ENCODE results near the gene RASGRP3. TPM values are rescaled to one million over a fixed set of nuclear protein-coding genes. Genes with fewer than 3 reads are reported as not detected.

The RASGRP3 gene
- total and polyA plus RNA-seq, 7 experiments from 2014 or later, result 1.4 to 14.2 (median 3.1) TPM

DNA sequence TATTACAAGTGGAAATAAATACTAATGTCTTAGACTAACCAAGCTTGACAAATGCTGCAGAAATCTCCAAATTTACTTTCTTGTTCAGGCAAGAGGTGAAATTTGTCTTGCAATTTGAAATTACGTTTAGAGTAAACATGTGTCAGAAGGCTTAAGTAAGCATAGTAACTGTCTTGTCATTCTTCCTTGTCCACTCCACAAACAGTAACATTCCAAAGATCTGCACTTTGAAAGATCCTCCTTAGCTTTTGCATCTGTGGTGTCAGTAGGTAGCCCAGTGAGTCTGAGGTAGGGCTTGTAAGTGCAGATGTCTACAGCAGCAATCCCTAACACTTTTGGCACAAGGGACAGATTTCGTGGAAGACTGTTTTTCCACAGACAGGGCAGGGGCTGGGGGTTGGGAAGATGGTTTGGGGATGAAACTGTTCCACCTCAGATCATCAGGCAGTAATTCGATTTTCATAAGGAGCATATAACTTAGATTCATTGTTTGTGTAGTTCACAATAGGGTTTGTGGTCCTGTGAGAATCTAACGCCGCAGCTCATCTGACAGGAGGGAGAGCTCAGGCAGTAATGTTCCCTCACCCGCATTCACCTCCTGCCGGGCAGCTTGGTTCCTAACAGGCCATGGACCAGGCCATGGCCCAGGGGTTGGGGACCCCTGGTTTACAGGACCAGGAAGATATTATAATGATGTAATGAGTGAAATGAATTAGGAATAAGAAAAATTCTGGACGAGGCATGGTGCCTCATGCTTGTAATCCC, 18.6 kb downstream of the RASGRP3 start:
- Histone ChIP-seq H3K36me3 (ENCODE audit: control insufficient read depth in 2 of 3, insufficient read depth in 3 of 3, low read length in 3 of 3) (no peaks in the 10 kb centered on the region), H3K4me1 (ENCODE audit: control insufficient read depth in 2 of 2, insufficient read depth in 2 of 2, low read length in 2 of 2) (peaks cover 0 to 26% of the 10 kb centered on the region in 2 donors), H3K27me3 (ENCODE audit: control insufficient read depth in 2 of 2, insufficient read depth in 2 of 2, low read length in 2 of 2) (no peaks in the 10 kb centered on the region), H3K27ac (ENCODE audit: low read depth, low read length) (no peak overlapping the region), H3K4me3 (ENCODE audit: low read length) (no peak overlapping the region), H3K9me3 (ENCODE audit: control insufficient read depth in 2 of 3, low read length in 3 of 3) (no peaks in the 10 kb centered on the region)
- H3K4me3 Mint-ChIP-seq, result no peak overlapping the region
- DNase-seq (no peak), ATAC-seq (no peak)
- peaks cover 0 to 47% (median 18%) of the 10 kb centered on the region in 7 donors for H3K4me1 Mint-ChIP-seq
- ChIA-PET CTCF (no interaction called here), POLR2A (no interaction called here)
- peaks cover 0 to 4% (median 0%) of the 10 kb centered on the region in 5 donors for H3K27me3 Mint-ChIP-seq
- H3K9me3 Mint-ChIP-seq, result peaks cover 0 to 6% (median 0%) of the 10 kb centered on the region in 11 donors
- peak overlapping the region in 1 of 9 donors; percentile 21 for H3K27ac Mint-ChIP-seq
- peaks cover 0 to 29% (median 0%) of the 10 kb centered on the region in 5 donors for H3K36me3 Mint-ChIP-seq
- intact Hi-C loops (cut with micrococcal nuclease), result loop anchor here in 1 of 2 donors (2.0 kb wide), 1 partner anchor 16 kb away; no protein-coding TSS in a partner anchor

DNA sequence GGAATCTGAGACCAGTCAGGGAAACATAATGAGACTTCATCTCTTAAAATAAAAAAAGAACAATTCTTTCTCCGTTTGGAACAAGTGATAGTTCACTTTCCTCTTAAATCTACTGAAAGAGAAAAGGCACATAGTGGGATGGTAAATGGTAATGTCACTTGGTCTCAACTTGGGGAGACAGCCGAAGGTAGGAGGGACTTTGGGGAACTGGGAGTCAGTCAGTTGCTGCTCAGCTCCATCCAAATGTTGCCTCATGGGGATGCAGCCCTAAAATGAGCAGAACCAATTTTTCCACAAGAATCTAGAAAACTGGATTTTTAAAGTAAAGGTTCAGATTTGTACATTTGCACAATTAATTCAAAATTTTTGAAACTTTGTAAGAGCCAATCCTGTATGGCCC, 19.2 kb downstream of the RASGRP3 start:
- Mint-ChIP-seq H3K4me3 (no peak overlapping the region), H3K9me3 (peaks cover 0 to 9% (median 0%) of the 10 kb centered on the region in 11 donors), H3K4me1 (peaks cover 0 to 43% (median 18%) of the 10 kb centered on the region in 7 donors), H3K36me3 (peaks cover 0 to 26% (median 0%) of the 10 kb centered on the region in 5 donors), H3K27me3 (peaks cover 0 to 5% (median 0%) of the 10 kb centered on the region in 5 donors), H3K27ac (peak overlapping the region in 1 of 9 donors; percentile 21)
- no peaks in the 10 kb centered on the region for H3K27me3 ChIP-seq (ENCODE audit: control insufficient read depth in 2 of 2, insufficient read depth in 2 of 2, low read length in 2 of 2)
- no peak for DNase-seq
- no peaks in the 10 kb centered on the region for H3K36me3 ChIP-seq (ENCODE audit: control insufficient read depth in 2 of 3, insufficient read depth in 3 of 3, low read length in 3 of 3)
- intact Hi-C loops (cut with micrococcal nuclease), result loop anchor here in 1 of 2 donors (2.0 kb wide), 1 partner anchor 15 kb away; no protein-coding TSS in a partner anchor
- ChIA-PET CTCF (no interaction called here), POLR2A (interaction anchor here (1.5 kb wide), 1 partner anchor 18 kb away, joined by 5 read pairs; no protein-coding TSS in a partner anchor)
- ATAC-seq, result no peak
- peaks cover 0 to 26% of the 10 kb centered on the region in 2 donors for H3K4me1 ChIP-seq (ENCODE audit: control insufficient read depth in 2 of 2, insufficient read depth in 2 of 2, low read length in 2 of 2)
- no peaks in the 10 kb centered on the region for H3K9me3 ChIP-seq (ENCODE audit: control insufficient read depth in 2 of 3, low read length in 3 of 3)
- no peak overlapping the region for H3K27ac ChIP-seq (ENCODE audit: low read depth, low read length)
- no peak overlapping the region for H3K4me3 ChIP-seq (ENCODE audit: low read length)

DNA sequence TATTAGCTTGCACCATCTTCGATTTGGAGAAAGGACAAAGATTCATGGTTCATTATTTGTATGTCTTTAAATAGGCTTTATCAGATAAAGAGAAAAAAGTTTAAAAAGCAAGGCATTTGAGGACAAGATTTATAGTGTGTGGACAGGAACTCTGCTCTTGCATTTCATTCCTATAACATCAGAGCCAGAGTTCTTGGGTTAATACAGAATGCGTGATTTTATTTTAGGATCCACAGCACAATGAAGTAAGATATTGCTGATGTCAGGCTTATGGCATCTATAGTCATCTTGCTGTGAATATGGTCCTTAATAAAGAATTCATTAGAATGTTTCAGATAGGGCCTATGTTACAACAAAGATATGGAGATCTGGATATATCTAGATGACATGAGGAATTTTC, 19.7 kb downstream of the RASGRP3 start:
- intact Hi-C loops (cut with micrococcal nuclease), result no loop called here
- Mint-ChIP-seq H3K36me3 (peaks cover 0 to 28% (median 0%) of the 10 kb centered on the region in 5 donors), H3K4me1 (peaks cover 0 to 43% (median 18%) of the 10 kb centered on the region in 7 donors)

DNA sequence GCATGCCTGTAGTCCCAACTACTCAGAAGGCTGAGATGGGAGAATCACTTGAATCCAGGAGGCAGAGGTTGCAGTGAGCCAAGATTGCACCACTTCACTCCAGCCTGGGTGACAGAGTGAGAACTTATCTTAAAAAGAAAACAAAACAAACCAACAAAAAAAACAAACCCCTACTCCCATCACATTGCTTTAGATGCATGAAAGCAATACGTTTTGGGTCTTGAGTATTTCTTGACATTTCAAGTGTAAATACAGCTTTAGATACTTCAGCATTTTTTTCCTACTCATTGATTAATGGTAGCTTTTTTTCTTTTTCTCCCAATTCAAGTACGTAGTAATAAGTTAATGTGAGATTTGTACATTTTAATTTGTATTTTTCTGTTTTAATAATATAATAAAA, 20.3 kb downstream of the RASGRP3 start:
- POLR2A ChIA-PET, result interaction anchor here (0.6 to 1.5 kb wide), 2 partner anchors 19 to 1310 kb away, joined by 3 to 5 read pairs; no protein-coding TSS in a partner anchor
- no peak overlapping the region for H3K4me3 ChIP-seq (ENCODE audit: low read length)
- peaks cover 0 to 9% (median 0%) of the 10 kb centered on the region in 11 donors for H3K9me3 Mint-ChIP-seq
- H3K36me3 ChIP-seq (ENCODE audit: control insufficient read depth in 2 of 3, insufficient read depth in 3 of 3, low read length in 3 of 3), result no peaks in the 10 kb centered on the region
- H3K27me3 Mint-ChIP-seq, result peaks cover 0 to 5% (median 0%) of the 10 kb centered on the region in 5 donors
- CTCF ChIA-PET, result no interaction called here
- peaks cover 0 to 26% of the 10 kb centered on the region in 2 donors for H3K4me1 ChIP-seq (ENCODE audit: control insufficient read depth in 2 of 2, insufficient read depth in 2 of 2, low read length in 2 of 2)
- intact Hi-C loops (cut with micrococcal nuclease), result loop anchor here in 1 of 2 donors (1.0 kb wide), 3 partner anchors 20 to 87 kb away; partner anchors contain the start of gene RASGRP3
- H3K27me3 ChIP-seq (ENCODE audit: control insufficient read depth in 2 of 2, insufficient read depth in 2 of 2, low read length in 2 of 2), result no peaks in the 10 kb centered on the region
- DNase-seq (no peak), ATAC-seq (no peak)
- peak overlapping the region in 1 of 10 donors; percentile 53 for H3K4me3 Mint-ChIP-seq
- H3K4me1 Mint-ChIP-seq, result peaks cover 0 to 42% (median 18%) of the 10 kb centered on the region in 7 donors
- H3K27ac Mint-ChIP-seq, result peak overlapping the region in 1 of 9 donors; percentile 20
- no peaks in the 10 kb centered on the region for H3K9me3 ChIP-seq (ENCODE audit: control insufficient read depth in 2 of 3, low read length in 3 of 3)
- peaks cover 0 to 27% (median 0%) of the 10 kb centered on the region in 5 donors for H3K36me3 Mint-ChIP-seq
- no peak overlapping the region for H3K27ac ChIP-seq (ENCODE audit: low read depth, low read length)

More for the DNA sequence above, 19.7 kb downstream of the RASGRP3 start:
- H3K4me3 ChIP-seq (ENCODE audit: low read length), result no peak overlapping the region
- H3K27me3 Mint-ChIP-seq, result peaks cover 0 to 5% (median 0%) of the 10 kb centered on the region in 5 donors
- H3K27me3 ChIP-seq (ENCODE audit: control insufficient read depth in 2 of 2, insufficient read depth in 2 of 2, low read length in 2 of 2), result no peaks in the 10 kb centered on the region
- ATAC-seq, result no peak
- peak overlapping the region in 1 of 9 donors; percentile 20 for H3K27ac Mint-ChIP-seq
- ChIA-PET POLR2A (interaction anchor here (1.5 kb wide), 1 partner anchor 19 kb away, joined by 5 read pairs; no protein-coding TSS in a partner anchor), CTCF (no interaction called here)
- peak overlapping the region in 1 of 10 donors; percentile 53 for H3K4me3 Mint-ChIP-seq
- no peaks in the 10 kb centered on the region for H3K9me3 ChIP-seq (ENCODE audit: control insufficient read depth in 2 of 3, low read length in 3 of 3)
- H3K36me3 ChIP-seq (ENCODE audit: control insufficient read depth in 2 of 3, insufficient read depth in 3 of 3, low read length in 3 of 3), result no peaks in the 10 kb centered on the region
- DNase-seq, result no peak
- no peak overlapping the region for H3K27ac ChIP-seq (ENCODE audit: low read depth, low read length)
- H3K9me3 Mint-ChIP-seq, result peaks cover 0 to 9% (median 0%) of the 10 kb centered on the region in 11 donors
- H3K4me1 ChIP-seq (ENCODE audit: control insufficient read depth in 2 of 2, insufficient read depth in 2 of 2, low read length in 2 of 2), result peaks cover 0 to 26% of the 10 kb centered on the region in 2 donors

DNA sequence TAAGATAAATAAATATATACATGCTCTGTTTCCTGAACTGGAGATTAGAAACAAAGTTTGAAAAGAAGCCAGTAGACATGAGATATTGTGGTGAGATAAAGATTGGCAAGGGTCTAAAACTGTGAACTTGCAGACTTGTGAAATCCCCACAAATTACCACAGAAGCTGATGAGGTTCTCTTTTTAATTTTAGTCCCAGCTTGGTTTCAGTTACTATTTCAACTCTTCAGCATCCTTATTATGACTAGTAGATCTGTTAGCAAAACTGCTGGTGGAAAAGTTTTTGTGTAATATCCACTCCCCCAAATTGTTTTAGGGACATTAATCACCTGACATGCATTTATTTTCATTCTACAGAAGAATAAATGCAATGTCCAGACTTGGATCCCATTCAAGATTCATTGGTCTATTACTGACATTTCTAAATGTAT, 20.8 kb downstream of the RASGRP3 start:
- Histone ChIP-seq H3K4me1 (ENCODE audit: control insufficient read depth in 2 of 2, insufficient read depth in 2 of 2, low read length in 2 of 2) (peaks cover 0 to 26% of the 10 kb centered on the region in 2 donors), H3K36me3 (ENCODE audit: control insufficient read depth in 2 of 3, insufficient read depth in 3 of 3, low read length in 3 of 3) (no peaks in the 10 kb centered on the region), H3K4me3 (ENCODE audit: low read length) (no peak overlapping the region), H3K27me3 (ENCODE audit: control insufficient read depth in 2 of 2, insufficient read depth in 2 of 2, low read length in 2 of 2) (no peaks in the 10 kb centered on the region), H3K27ac (ENCODE audit: low read depth, low read length) (no peak overlapping the region), H3K9me3 (ENCODE audit: control insufficient read depth in 2 of 3, low read length in 3 of 3) (no peaks in the 10 kb centered on the region)
- peaks cover 0 to 28% (median 0%) of the 10 kb centered on the region in 5 donors for H3K36me3 Mint-ChIP-seq
- H3K4me3 Mint-ChIP-seq, result peak overlapping the region in 2 of 10 donors; percentile 2 to 58
- intact Hi-C loops (cut with micrococcal nuclease), result loop anchor here in 1 of 2 donors (1.0 kb wide), 3 partner anchors 21 to 86 kb away; partner anchors contain the start of gene RASGRP3
- H3K4me1 Mint-ChIP-seq, result peaks cover 0 to 43% (median 18%) of the 10 kb centered on the region in 7 donors
- POLR2A ChIA-PET, result interaction anchor here (0.6 to 1.5 kb wide), 2 partner anchors 20 to 1311 kb away, joined by 3 to 5 read pairs; no protein-coding TSS in a partner anchor
- CTCF ChIA-PET, result no interaction called here
- H3K27me3 Mint-ChIP-seq, result peaks cover 0 to 5% (median 0%) of the 10 kb centered on the region in 5 donors
- ATAC-seq (peak; percentile 71), DNase-seq (no peak)
- H3K9me3 Mint-ChIP-seq, result peaks cover 0 to 9% (median 0%) of the 10 kb centered on the region in 11 donors
- H3K27ac Mint-ChIP-seq, result peak overlapping the region in 1 of 9 donors; percentile 47

DNA sequence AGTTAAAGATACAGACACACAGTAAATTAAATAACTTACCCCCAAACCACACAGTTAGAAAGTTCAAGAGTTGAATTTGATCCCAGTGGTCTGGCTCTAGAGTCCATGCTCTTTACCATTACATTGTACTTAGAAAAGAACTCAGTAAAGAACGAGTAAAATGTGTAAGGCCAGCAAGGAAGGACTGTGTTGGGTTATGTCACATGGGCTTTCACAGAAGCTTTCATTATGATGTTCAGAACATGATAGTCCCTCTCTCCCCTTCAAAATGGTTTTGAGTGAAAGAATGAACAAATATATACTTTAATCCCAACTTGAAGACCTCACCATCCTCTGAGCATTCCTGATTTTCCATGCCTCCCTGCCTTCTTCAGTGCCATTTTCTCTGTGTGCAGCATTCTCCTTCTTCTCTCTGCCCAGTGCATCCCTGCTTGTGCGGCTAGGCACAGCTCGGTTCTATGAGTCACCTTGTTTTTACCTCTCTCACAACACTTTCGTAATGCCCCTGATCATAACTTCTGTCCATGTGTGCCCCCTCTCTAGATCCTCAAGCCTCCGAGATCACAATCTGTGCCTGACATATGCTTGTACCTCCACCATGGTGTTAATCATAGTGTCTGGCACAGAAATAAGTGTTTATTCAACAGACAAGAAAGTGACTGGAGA, 22.0 kb downstream of the RASGRP3 start:
- H3K9me3 Mint-ChIP-seq, result peaks cover 0 to 9% (median 0%) of the 10 kb centered on the region in 11 donors
- Histone ChIP-seq H3K27ac (ENCODE audit: low read depth, low read length) (no peak overlapping the region), H3K9me3 (ENCODE audit: control insufficient read depth in 2 of 3, low read length in 3 of 3) (no peaks in the 10 kb centered on the region), H3K27me3 (ENCODE audit: control insufficient read depth in 2 of 2, insufficient read depth in 2 of 2, low read length in 2 of 2) (no peaks in the 10 kb centered on the region), H3K4me1 (ENCODE audit: control insufficient read depth in 2 of 2, insufficient read depth in 2 of 2, low read length in 2 of 2) (peaks cover 0 to 26% of the 10 kb centered on the region in 2 donors), H3K36me3 (ENCODE audit: control insufficient read depth in 2 of 3, insufficient read depth in 3 of 3, low read length in 3 of 3) (no peaks in the 10 kb centered on the region), H3K4me3 (ENCODE audit: low read length) (no peak overlapping the region)
- H3K36me3 Mint-ChIP-seq, result peaks cover 0 to 23% (median 0%) of the 10 kb centered on the region in 5 donors
- H3K4me3 Mint-ChIP-seq, result peak overlapping the region in 2 of 10 donors; percentile 1 to 36
- CTCF ChIA-PET, result no interaction called here
- H3K27me3 Mint-ChIP-seq, result peaks cover 0 to 5% (median 0%) of the 10 kb centered on the region in 5 donors
- DNase-seq (no peak), ATAC-seq (peak; percentile 28)
- H3K4me1 Mint-ChIP-seq, result peaks cover 0 to 43% (median 18%) of the 10 kb centered on the region in 7 donors
- intact Hi-C loops (cut with micrococcal nuclease), result no loop called here
- peak overlapping the region in 2 of 9 donors; percentile 21 to 44 for H3K27ac Mint-ChIP-seq
- POLR2A ChIA-PET, result no interaction called here

All from naive thymus-derived CD4-positive, alpha-beta T cell (primary cell).